Omental fat pad (tissue), 4 donors: ENCODE data around the gene RUBCN. TPM values are rescaled to one million over a fixed set of nuclear protein-coding genes. Genes with fewer than 3 reads are reported as not detected.
A peak's percentile ranks its signal among the peaks of the same experiment; 100 is the strongest.

Experiments used
- ATAC-seq: fragments of 150-250 bp; one replicate; pipeline ENCODE4 v1.9.1; 2016; ENCODE audit warnings: mild to moderate bottlenecking, moderate library complexity; ENCODE audit not compliant: low FRiP score
- DNase-seq: peaks from one replicate; pipeline ENCODE4 v3.0.0-alpha.2; 2019; ENCODE audit warnings: low spot score
- total RNA-seq, 4 donors: library from RNA; depleted of rRNA; stranded (reverse); fragments of >200 nt; gene quantifications; one replicate each; pipeline ENCODE4 v1.1.0, GENCODE V29; 2016
- TF ChIP-seq, protein P1 (sequence below), 3 donors: fragments of 450-650 bp; IDR thresholded peaks; one replicate each; pipeline ENCODE4 v1.5.1; 2016 to 2017; ENCODE audit warnings: antibody characterized with exemption in 3 of 3, mild to moderate bottlenecking in 3 of 3, moderate library complexity in 2 of 3

The RUBCN gene
- total RNA-seq, 4 donors from 2014 or later = 23.6 to 69.5 (median 39.4) TPM

DNA sequence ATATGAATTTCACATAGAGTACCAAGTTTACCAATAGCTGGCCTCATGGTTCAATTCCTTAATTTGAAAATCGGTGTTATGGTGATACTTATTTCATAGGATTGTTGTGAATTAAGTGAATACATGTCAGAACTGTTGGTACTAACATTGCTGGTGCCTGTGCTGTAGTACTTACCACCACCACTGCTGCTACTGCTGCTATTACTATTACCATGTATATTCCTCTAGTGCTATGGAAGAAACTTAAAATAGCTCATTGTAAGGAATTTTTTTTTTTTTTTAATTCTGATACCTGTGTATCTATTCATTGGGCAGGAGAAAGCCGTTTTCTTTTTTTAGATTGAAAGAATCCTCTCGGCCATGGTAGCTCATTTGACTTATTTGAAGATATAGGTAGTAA is 16.6 kb upstream of the RUBCN start:
- TF ChIP-seq, protein P1, sequence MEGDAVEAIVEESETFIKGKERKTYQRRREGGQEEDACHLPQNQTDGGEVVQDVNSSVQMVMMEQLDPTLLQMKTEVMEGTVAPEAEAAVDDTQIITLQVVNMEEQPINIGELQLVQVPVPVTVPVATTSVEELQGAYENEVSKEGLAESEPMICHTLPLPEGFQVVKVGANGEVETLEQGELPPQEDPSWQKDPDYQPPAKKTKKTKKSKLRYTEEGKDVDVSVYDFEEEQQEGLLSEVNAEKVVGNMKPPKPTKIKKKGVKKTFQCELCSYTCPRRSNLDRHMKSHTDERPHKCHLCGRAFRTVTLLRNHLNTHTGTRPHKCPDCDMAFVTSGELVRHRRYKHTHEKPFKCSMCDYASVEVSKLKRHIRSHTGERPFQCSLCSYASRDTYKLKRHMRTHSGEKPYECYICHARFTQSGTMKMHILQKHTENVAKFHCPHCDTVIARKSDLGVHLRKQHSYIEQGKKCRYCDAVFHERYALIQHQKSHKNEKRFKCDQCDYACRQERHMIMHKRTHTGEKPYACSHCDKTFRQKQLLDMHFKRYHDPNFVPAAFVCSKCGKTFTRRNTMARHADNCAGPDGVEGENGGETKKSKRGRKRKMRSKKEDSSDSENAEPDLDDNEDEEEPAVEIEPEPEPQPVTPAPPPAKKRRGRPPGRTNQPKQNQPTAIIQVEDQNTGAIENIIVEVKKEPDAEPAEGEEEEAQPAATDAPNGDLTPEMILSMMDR (IDR thresholded peaks at IDR 0.05) = no peak
- ATAC-seq (no peak), DNase-seq (no peak)

DNA sequence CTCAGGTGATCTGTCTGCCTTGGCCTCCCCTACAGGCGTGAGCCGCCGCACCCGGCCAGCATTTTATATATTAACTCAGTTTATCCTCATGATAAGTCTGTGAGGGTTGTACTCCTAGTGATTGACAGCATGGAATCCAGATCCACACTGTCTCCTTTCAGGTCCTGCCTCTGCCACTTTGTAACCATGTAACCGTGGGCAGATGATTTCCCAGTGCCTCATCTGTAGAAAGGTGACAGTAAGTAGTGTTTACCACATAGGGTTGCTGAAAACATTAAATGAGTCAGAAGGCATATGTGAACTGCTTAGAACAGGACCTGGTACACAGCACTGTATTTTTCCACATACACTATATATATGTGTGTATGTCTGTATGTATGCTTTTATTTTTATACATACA is 15.4 kb upstream of the RUBCN start:
- ATAC-seq = no peak
- TF ChIP-seq, protein P1 (IDR thresholded peaks at IDR 0.05) = no peak

DNA sequence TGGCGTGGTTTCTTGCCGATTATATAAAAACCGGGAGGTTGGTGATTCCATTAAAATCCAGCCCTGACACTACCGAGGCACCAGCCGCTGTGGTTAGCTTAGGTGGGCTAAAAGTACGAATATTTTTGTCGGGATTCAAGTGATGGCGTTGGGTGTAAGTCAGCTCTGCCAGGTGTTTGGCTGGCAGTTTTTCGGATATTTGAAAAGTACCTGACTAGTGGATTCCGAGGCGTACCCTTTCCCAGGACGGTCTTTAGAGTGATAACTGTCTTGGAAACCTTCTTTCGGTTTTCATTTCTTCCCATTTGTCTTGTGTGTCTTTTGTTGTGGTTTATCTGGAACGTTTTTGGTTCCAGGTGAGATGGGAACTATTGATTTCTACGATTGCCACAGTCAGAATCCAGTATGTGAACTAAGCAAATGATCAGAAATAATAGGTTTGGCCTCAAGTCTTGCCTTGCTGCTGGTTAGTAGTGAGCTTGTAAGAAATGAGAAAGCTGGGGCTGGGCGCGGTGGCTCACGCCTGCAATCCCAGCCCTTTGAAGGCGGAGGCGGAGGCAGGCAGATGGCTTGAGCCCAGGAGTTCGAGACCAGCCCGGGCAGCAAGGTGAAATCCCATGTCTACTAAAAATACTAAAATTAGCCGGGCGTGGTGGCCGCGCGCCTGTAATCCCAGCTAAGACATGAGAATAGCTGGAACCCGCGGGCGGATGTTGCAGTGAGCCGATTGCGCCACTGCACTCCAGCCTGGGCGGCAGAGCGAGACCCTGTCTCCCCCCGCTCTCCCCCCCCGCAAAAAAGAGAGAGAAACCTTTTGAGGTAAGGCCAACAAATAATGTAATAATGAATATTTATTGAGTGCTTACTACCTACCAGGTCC is 14.4 kb upstream of the RUBCN start:
- peak; percentile 33 for DNase-seq
- TF ChIP-seq, protein P1 (IDR thresholded peaks at IDR 0.05) = no peak
- no peak for ATAC-seq

More for the DNA sequence above, 15.4 kb upstream of the RUBCN start:
- no peak for DNase-seq

DNA sequence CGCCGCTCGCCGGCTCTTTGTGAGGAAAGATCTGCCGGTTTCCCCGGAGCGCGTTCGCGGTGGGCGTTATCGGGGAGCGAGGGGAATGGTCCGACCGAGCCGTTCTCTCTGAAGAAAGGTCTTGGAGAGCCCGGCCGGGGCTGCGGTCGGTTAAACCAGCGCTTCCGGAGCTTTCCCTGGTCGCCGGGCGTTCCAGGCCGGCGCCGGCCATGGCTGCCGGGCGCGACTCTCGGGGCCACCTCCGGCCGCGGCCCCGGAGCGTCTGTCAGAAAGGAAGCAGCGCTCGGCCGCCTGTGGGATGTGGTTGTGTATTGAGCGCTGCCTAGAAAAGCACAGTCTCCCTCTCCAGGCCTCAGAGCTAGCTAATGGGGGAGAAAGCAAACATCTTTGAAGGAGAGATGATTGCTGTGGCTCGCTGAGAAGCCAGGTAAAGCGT is 13.7 kb upstream of the RUBCN start:
- DNase-seq (peak; percentile 40), ATAC-seq (peak; percentile 52)
- TF ChIP-seq, protein P1 (IDR thresholded peaks at IDR 0.05) = no peak

DNA sequence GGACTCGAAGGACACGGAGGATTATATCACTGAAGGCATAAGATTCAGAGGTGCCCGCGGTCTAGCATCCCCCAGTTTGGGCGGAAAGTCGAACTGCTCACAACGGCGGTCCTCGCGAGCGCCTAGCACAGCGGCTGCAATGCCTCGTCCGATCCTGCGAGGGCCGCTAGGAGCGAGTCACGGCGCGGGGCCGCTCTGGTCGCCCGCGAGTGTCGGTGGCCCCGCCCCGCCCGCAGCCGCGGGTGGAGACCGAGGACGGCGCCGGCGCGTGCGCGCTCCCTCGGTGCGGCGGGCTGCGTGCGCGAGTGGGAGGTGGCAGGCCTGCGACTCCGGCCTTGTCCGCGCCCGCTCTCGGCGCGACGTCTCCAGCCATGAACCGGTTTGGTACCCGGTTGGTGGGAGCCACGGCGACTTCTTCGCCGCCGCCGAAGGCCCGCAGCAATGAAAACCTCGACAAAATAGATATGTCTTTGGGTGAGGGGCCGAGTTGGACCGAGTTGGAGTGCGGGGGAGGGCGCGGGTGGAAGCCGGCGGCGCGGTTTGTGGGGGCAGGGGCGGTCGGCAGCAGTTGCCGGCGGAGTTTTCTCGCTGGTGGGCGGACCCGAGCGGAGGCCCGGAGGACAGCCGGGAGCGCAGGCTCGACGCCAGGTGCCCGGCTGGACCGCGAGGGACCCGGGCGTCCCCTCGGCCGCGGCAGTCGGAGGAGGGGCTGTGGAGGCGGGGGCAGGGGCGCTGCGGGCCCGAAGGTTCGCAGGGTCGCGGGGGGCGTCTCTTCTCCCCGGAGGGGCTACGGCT is 13.1 kb upstream of the RUBCN start, which contains the start of gene FYTTD1:
TSS of gene FYTTD1 (plus strand) at position 283 of the 795 bp plus-strand sequence. CDS start at position 372, 89 bp downstream.
- peak; percentile 92 for ATAC-seq

DNA sequence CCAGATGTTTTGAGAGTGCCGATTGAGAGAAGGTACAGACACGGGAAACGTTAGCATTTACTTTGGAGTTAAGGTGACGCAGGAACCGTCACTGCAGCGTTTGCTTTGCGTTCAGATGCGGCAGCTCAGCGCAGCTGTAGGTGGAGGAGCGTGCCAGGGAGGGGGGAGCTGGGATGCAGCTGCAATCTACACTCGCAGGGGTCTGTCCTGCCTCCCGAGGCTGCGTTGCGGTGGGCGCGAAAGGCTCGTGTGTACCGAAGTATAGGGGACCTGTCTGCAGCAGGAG is 12.6 kb upstream of the RUBCN start:
- DNase-seq (no peak), ATAC-seq (peak; percentile 60)
- TF ChIP-seq, protein P1 (IDR thresholded peaks at IDR 0.05) = no peak

More for the DNA sequence above, 13.1 kb upstream of the RUBCN start, which contains the start of gene FYTTD1:
- DNase-seq = peak; percentile 62
- TF ChIP-seq, protein P1 (IDR thresholded peaks at IDR 0.05) = peak in 1 of 3 donors; percentile 6
